Stimulated activated naive CD8-positive, alpha-beta T cell treated with anti-CD3 and anti-CD28 coated beads, Interleukin-15, Interleukin-2, amounts not matched to agents 100 U/mL and 50 U/mL, for 24 hours (primary cell): ENCODE data around the gene FSCN2.
"Not testable (repeated sequence)": the region's sequence is repeated elsewhere in the genome, so short reads cannot be mapped to it uniquely, and the experiment has no call there.

ENCODE experiments used
- ATAC-seq: fragments of 150-1000 bp; cut with Tn5 transposase; one replicate; pipeline ENCODE4 v1.10.0; 2021
- DNase-seq: peaks from one replicate; pipeline ENCODE4 v3.0.0; 2021

Gene FSCN2

GRCh38 chr17:81579821-81580321 lies 51.7 kb downstream of the FSCN2 start:
- DNase-seq (no peak), ATAC-seq (no peak)

DNA sequence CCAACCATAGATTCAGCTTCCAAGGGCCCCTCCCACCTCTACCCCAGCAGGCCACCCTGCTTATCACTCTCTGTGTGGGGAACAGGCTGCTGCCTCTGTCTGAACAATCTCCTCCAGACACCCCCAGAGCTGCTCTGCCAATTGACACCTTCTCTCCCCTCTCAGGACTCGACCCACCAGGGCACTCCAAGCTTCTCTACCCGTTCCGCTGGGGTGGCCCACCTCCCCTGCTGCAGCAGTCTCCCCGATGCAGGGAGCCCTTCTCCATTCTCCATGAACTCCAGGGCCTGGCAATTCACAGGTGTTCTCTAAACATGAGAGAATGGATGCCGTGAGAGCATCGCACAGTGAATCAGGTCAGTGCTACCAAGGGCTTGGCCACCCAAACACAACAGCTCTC lies 52.3 kb downstream of the FSCN2 start:
- DNase-seq, result no peak
- ATAC-seq, result no peak

DNA sequence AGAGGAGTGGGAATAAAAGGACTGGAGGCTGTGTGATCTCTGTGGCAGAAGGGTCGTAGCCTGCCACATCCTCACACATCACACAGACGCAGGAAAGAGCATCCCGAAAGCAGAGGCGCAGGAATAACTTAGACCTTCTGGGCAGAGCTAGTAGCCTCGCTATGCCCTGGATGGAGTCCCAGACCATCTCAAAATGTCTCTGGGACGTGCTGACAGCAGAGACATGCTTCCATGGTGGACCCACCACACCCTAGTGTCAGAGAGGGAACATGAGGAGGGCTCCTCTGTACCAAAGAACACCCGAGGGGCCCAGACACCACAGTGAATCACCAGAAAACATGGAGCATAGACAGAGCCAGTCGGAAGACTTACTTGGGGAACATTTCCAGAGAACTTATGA lies 53.6 kb downstream of the FSCN2 start:
- ATAC-seq (no peak), DNase-seq (no peak)

- ATAC-seq (no peak), DNase-seq (no peak)
Measured at GRCh38 chr17:81582341-81582740, 54.2 kb downstream of the FSCN2 start.

DNA sequence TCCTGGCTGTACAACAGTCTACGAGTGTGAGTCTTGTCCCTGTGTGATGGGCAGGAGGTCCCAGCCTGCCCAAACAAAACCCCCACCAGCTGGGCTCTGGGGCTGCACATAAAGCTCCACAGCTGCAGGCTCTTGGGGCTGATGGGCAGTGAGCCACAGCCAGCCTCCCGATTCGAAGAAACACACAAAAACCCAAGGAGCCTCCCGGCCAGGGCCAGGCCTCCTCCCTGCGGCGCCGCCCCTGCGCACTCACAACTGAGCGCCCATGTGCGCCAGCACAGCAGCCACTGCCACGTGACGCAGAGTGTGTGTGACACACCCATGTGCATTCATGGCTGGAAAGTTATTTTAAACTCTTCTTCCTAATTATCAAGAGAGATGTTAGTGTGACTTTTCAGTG lies 54.6 kb downstream of the FSCN2 start:
- DNase-seq (no peak), ATAC-seq (no peak)

- ATAC-seq, result no peak
- no peak for DNase-seq
Measured at GRCh38 chr17:81583589-81584342, 55.6 kb downstream of the FSCN2 start.

GRCh38 chr17:81584771-81585170 lies 56.6 kb downstream of the FSCN2 start:
- not testable (repeated sequence) for ATAC-seq, DNase-seq

DNA sequence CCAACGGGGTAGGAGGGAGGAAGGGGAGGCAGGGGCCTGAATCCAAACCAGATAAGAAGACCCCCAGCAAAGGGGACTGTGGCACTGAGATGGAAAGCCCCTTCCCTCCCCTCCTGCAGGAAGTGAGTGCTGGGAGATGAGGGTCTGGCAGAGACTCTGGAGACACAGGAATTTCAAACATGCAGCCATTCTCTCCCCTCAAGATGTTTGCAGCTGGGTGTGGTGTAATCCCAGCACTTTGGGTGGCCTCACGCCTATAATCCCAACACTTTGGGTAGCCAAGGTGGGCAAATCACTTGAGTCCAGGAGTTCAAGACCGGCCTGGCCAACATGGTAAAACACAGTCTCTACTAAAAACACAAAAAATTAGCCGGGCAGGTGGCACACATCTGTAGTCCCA lies 57.9 kb downstream of the FSCN2 start:
- DNase-seq (no peak), ATAC-seq (no peak)
